Astrocyte (in vitro differentiated cells and primary cell): Measurements from ENCODE around the gene PCSK4.

Experiments
- EZH2 ChIP-seq: IDR thresholded peaks from 2 replicates; pipeline ENCODE4 v1.6.1; 2012; ENCODE audit warnings: mild to moderate bottlenecking, low read length, inconsistent platforms; ENCODE audit not compliant: insufficient read depth
- TF ChIP-seq, protein P1 (sequence below): IDR thresholded peaks from 2 replicates; pipeline ENCODE4 v1.5.1; 2011; ENCODE audit warnings: low read depth, mild to moderate bottlenecking, inconsistent platforms, low read length, moderate library complexity; ENCODE audit not compliant: insufficient read depth

GRCh38 chr19:1532003-1532402 lies 41.9 kb upstream of the PCSK4 start:
- TF ChIP-seq, protein P1, sequence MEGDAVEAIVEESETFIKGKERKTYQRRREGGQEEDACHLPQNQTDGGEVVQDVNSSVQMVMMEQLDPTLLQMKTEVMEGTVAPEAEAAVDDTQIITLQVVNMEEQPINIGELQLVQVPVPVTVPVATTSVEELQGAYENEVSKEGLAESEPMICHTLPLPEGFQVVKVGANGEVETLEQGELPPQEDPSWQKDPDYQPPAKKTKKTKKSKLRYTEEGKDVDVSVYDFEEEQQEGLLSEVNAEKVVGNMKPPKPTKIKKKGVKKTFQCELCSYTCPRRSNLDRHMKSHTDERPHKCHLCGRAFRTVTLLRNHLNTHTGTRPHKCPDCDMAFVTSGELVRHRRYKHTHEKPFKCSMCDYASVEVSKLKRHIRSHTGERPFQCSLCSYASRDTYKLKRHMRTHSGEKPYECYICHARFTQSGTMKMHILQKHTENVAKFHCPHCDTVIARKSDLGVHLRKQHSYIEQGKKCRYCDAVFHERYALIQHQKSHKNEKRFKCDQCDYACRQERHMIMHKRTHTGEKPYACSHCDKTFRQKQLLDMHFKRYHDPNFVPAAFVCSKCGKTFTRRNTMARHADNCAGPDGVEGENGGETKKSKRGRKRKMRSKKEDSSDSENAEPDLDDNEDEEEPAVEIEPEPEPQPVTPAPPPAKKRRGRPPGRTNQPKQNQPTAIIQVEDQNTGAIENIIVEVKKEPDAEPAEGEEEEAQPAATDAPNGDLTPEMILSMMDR = no peak
- TF ChIP-seq EZH2 = no peak
